EH (cell line): ENCODE results near the gene NFIA.
"Not testable (repeated sequence)": the region's sequence is repeated elsewhere in the genome, so short reads cannot be mapped to it uniquely, and the experiment has no call there.

Source experiments
- DNase-seq: peaks from one replicate; pipeline ENCODE4 v3.0.0-alpha.2; 2015; ENCODE audit warnings: low read depth

Gene NFIA

DNA sequence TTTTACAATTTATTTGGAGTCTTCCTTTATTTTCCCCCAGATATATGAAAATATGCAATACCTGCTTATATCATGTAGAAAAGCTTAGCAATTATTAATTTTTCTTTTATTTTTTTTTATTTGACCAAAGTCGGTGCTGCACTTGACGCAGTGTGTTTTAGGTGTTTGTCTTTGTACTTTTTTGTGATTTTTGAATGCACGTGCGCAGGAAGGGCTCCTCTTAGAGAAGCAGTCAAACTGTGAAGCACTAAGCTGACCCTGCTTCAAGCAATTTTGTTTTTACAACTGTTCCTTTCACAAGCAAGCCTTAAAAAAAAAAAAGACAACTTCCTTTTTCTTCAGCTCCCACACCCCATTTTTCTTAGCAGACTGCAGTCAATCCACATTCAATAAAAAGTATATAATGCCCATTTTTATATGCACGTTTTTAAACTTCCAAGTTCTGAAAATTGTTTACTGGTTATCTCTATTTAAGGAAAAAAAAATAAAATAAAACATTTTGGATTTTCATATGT, 375.2 kb downstream of the NFIA start:
- no peak for DNase-seq

DNA sequence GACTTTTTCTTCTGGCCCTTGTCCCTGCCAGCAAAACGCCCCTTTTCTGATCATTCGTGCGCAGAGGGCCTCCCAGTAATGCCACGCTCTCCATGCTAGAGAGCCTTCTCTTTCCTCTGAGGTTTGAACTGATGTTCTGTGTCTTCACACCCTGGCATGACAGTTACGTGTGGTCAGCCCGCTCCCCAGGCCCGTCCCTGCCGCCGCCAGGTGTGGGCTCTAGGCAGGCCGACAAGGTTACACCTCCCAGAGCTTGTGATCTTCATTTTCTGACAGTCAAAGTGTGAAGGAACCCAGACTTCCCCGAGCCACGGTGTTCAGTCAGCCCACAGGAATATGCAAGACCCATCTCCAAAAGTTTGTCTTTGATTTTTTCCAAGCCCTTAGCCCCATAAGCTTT, 377.0 kb downstream of the NFIA start:
- no peak for DNase-seq

DNA sequence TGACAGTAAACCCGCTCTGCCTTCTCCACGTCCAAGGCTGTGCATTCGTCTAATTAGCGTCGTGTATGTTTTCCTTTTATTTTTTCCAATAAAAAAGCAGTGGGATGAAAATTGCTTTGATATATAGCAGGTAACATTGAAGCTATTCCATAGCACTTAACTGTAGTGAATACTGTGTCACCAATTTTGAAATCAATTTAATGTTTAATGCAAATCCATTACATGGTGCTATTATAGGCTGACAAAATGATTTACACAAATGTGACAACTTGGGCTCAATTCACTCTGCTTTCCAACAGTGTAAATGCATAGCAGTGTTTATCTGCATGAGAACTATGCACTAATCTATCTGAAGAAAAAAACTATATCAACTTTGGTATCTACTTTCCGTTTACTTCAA, 377.8 kb downstream of the NFIA start:
- no peak for DNase-seq

DNA sequence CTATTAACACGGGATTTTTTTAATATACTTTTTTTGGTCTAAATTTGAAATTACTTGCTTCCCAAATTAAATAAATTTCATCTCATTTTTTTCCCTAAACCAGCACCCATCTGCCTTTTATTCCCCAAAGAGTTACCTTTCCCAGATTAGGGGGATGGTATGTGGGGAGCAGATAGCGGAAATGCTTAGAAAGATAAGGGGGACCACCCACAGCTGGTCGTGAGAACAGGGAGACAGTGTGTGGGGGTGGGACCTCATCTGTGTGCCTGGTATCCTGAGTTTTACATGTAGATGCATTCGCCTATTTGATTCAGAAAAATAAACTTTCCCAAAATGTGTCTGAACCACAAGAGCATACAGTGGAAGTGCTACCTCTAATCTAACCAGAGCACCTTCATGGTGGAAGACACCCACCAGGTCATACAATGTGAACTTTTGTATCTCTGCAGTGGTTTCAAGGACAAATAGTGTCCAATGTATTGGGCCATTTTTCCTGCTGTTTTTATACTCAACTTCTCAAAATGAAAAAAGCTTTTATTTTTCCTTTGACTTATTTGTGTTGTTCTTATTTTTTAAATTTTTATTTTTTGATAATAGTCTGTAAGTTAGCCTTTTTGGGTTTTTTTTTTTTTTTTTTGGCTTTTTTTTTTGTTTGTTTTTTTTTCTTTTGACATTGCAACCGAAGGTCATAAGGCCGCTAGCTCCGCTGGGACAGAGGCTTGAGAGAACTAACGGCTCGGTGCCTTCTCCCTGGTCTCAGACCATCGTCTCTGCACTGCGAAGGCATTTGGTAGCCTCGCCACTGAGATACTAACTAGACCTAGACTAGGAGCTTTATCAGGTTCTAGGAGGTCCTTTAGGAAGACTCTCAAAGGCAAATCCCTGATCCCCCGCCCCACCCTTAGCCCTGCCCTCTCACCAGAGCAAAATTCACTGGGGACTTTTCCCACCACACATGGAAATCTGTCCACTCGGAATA, 379.3 kb downstream of the NFIA start:
- no peak for DNase-seq

DNA sequence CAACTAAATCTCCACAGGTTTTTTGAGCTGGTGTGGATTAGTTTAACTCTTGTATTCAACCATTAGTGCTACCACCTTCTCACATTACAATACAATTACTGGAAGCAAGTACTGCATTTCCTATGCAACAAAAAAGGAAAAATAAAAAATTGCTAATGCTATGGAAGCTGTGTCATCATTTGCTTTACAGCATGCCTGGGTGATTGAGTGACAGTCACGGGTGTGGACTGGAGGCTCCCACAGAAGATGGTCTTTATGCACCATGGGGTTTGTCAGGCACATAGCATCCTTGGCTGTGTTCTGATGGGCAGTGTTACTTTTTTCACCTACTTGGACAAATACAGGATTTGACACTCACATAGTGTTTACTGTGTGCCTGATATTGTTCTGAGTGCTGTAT, 380.3 kb downstream of the NFIA start:
- no peak for DNase-seq

DNA sequence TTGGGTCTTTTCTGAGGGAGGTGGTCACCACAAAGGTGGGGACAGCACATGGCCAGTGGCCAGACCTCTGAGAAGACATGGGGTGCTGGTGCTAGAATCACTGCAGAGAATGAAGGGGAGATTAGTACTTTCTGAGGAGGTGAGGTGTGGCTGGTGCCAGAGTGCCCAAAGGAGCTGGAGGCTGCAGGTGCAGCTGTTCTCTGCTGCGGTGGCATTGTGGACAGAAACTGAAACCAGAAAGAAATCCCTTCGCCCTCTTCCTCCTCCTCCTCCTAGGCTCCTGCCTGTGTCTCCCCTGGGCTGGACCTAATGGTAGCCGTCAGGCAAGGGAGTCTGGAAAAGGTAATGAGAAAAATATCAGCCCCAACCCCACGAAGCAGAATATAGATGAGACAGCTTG, 380.9 kb downstream of the NFIA start:
- DNase-seq: no peak

DNA sequence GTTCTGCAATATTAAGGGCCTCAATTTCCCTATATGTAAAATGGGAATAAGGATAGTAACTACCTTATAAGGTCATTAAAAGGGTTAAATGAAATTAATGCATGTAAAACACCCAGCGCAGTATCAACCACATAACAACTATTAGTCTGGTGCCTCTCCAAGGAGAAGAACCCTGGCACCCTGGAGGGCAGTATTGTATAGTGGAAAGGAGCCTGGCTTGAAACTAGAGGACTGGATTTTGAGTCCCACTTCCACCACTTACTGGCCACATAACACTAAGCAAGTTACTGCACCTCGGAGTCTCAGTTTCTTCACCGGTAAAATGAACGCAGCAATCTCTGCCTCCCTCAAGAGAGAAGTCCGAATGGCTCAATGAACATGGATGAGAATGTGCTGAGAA, 385.5 kb downstream of the NFIA start:
- DNase-seq: not testable (repeated sequence)

DNA sequence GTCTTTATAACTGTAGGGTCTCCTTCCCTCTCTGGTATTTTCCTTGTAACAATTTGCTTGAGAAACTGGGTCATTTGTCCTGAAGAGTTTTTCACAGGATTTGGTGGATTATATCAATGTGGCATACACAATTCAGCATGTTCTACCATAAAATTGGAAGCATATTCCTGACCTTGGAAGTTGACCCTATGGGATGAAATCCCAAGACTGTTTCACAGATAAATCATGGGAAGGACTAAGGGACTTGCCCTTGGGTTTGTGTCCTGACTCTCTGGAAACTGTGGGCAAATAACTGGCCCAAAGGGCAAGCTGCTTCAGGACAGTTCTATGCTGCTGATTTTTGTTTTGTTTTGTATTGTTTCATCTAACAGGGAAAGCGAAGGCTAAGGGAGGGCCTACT, 387.0 kb downstream of the NFIA start:
- no peak for DNase-seq

DNA sequence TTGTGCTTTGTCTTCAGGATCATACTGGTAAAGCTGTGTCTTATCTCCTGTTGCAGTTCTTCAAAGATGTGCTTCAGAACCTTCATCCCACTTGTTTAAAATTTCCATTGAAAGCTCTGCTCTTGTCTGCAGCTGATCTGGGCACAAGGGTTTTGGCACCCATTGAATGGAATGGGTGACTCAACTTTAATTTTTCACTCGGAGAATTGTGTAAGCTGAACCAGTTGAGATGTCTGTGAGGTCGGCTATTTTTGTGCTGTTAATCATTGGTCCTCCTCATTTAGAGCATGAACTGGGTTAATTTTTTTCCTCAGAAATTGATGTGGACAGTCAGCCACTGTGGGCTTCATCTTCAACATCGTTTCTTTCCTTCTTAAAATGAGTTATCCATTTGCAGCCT, 390.5 kb downstream of the NFIA start:
- DNase-seq: peak; percentile 53

DNA sequence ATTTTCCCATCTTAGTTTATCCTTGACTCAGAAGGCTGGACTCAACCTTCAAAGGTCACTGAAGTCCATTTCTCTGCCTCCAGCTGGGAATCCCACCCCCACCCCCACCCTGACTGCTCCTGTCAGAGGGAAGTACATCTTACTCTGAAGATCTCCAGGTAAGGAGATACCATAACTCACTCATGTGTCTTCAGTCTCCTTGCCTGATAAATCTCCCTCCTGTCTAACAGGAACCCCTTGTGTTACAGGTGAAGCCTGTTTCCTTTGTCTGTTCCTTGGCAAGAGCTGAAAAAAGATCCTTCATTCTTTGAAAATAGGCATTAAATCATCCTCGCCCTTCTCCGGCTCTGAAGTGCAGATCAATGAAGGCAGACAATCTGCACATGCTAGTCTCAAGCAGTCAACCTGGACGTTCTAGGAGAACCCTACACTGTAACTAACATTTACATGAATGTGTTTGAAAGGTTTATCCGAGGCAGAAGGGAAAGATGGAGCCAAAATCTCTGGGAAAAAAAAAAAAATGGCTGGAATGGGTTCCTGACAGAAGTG, 392.0 kb downstream of the NFIA start:
- no peak for DNase-seq

DNA sequence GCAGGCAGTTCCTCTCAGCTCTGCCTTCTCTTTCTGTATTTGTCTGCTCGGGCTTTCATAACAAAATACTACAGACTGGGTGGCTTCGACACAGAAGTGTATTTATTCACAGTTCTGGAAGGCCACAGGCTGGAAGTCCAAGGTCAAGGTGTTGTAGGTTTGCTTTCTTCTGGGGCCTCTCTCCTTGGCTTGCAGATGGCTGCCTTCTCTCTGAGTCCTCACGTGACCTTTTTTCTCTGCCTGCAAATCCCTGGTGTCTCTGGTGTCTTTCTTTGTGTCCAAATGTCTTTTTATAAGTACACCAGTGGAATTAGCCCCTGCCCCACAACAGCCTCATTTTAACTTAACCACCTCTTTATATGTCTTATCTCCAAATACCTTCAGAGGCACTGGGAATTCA, 392.6 kb downstream of the NFIA start:
- no peak for DNase-seq

DNA sequence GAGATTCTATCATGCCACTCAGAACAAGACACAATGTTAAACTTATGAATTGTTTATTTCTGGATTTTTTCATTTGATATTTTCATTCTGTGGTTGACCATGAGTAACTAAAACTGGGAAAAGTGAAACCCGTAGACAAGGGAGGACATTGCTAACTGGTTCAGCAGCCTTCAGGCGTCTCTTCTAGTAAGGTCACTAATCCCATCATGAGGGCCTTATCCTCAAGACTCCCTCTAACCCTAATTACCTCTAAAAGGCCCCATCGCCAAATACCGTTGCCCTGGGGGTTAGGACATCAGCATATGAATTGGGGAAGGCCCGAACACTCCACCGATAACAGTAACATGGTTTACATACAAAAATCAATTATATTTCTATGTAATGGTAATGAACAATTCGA, 394.9 kb downstream of the NFIA start:
- DNase-seq: no peak

DNA sequence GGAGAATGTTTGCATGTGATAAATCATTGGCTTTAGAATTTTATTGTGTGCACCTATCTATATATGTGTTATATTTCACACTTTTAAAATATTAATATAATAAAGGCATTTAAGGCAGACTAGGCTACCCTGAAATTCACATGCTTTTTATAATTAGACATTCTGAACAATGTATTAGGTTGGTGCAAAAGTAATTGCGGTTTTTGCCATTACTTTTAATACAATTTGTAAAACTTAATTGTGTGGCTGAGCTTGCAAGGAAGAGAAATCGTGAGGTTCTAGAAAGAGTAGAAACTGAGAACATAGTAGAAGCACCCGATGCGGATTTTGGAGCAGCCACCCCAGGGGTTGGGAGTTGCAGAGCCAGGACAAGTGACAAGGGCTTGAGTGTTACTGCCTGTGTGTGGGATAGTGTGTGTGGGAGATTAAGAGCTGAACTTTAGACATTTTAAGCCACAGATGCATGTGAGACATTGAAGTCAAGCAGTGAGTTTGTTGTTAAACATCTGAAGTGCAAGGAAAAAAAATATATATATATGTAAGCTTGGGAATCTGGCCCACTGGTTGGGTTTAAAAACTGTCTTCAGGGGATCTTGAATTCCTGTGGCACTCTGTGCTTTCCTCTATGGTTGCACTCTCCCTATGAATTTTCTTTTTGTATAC, 398.0 kb downstream of the NFIA start:
- DNase-seq: peak; percentile 21

DNA sequence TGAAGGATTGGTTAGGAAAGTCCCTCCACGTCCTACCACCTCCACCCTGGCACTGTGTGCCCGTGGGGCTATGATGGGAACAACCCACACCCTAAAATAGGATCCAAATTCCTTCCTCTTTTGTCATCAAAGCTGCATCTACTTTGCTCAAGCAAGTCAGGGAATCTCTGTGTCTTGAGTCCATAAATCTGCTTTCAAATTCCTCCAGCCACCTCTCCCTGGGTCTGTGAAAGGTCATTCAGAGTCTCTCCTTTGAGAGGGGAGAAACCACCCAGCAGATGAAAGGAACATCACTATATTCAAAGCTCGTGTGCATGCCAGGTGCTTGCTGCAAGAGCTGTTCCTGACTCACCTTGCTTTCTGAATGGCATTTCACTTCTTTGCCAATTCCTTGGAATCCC, 399.0 kb downstream of the NFIA start:
- peak; percentile 53 for DNase-seq

DNA sequence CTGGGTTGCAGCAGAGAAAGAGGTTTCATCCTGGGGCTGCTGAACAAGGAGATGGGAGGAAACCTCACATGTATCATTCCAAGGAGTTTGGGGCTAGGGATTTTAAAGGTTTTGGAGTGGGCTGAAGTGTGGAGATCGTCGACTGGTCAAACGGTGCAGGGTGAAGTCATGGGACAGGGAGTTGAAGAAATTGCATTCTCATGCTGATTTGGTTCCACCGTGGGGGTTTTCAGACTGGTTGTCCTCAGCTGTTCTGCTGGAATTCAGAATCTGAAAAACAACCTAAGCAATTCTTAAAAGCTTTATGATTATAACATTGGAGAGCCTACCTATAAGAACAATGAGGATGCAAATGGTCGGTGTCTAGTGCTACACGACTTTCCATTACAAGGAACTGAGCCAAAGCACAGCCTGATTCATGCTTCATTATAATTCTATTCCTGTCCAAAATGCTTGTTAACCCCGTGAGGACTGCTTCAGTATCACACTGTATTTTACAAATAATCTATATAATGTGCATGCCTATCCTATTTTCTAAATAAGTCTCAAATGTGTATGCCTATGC, 399.9 kb downstream of the NFIA start:
- peak; percentile 6 for DNase-seq

DNA sequence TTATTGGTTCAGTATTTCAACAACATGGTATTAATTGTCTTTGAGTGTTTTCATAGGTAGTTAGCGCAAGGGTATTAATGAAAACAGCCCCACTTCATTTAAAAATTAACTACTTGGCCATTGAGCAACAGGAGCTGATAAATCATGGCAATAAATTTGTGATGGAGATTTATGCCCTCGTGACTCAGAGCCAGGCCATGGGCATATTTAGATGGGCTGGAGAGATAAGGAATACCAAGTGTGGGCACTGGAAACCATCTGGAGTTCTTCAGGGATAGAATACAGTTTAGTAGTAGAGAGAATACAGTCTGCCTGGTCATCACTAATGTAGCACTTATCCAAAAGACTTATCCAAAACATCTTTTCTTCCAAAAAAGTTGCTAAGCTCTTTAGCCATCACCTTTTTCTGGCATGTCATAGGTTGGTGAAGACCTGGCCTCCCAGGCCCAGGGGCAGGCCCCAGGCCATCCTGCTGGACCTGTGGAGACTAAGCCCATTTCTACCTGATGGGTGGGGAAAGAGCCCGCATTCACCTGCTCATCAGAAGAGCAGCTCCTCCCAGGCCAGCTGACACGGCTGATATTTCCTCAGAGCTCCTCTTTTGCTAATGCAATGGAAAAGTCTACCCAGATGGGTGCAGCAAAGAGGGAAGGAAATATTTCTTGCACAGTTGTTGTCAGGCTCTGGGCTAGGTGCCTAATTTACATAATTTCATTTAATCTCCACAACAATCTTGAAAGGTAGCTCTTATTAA, 404.6 kb downstream of the NFIA start:
- DNase-seq: peak; percentile 32

DNA sequence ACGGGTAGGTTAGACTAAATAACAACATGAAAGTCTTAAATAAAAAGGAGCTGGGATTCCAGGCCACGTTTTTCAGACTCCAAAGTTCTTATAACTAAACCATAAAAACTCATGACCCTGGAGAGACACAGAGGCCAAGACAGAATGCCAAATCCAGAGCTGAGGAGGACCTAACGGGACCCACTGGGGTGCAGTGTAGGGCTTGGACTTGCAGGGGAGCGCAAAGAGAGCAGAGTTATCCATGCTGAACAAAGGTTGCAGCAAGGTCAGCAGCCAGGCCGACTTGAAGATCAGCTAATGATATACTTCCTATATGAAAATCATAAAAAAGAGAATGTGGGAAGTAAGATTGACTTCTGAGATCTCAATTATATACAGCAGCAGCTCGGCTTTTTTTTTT, 405.4 kb downstream of the NFIA start:
- no peak for DNase-seq

DNA sequence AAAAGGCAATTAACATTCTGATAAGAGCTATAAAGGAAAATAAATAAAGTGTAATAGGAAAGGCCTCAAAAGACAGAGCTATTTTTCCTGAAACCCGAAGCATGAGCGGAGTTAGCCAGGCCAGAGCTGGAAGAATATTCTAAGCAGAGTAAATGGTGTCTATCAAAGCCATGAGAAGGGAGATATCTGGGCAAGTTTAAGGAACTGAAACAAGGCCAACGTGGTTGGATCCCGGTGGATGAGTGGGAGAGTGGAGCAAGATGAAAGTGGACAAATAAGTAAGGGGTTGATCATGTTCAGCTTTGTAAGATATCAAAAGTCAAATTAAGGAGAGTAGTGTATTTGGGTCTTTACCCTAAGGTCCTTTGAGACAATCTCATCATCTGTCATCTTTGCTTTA, 408.6 kb downstream of the NFIA start:
- no peak for DNase-seq

DNA sequence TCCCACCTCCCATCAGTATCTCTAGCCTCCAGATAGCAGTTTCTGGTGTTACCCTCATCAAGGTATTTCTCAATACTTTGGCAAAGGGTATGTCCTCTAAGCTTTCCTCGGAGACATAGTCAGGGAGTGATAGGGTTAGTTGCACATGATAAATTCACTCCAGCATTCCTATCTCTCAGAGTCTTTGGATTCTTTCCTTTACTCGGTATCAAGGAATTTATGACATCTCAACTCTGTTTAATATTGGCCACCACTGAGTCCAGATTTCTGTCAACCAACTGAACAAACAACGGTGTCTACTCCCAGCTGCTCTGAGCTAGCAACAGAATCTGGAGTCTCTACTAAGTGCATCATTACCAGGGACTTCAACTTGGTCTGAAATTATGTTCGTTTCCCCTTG, 409.1 kb downstream of the NFIA start:
- DNase-seq: peak; percentile 81

DNA sequence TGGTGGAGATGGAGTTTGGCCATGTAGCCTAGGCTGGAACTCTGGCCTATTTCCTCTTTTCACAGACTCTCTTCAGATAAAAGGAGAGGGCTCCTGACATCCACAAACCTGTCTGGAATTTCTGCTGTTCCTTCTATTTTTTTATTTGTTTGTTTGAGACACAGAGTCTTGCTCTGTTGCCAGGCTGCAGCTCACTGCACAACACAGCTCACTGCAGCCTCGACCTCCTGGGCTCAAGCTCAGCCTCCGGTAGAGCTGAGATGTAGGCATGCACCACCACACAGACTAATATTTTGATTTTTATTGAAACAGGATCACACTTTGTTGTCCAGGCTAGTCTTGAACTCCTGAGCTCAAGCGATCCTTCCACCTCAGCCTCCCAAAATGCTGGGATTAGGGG, 411.6 kb downstream of the NFIA start:
- DNase-seq: no peak

DNA sequence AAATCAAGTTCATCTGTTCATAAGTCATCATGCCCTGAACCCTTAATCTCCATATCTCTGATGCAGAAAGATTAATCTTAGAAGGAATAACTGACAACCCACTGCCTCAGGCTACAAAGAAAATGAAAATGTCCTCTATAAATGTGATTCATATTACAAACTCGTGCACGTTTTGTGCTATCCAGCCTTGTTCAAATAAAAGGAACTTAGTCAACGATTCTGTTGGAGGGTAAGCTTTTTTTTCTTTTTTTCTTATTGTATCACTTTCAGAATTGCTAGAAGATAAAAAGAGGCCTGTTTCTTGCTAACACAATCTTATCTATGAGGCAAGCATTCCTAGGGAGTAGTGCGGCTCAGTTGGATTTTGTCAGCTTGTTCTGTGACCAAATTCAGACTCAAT, 414.1 kb downstream of the NFIA start:
- peak; percentile 90 for DNase-seq

DNA sequence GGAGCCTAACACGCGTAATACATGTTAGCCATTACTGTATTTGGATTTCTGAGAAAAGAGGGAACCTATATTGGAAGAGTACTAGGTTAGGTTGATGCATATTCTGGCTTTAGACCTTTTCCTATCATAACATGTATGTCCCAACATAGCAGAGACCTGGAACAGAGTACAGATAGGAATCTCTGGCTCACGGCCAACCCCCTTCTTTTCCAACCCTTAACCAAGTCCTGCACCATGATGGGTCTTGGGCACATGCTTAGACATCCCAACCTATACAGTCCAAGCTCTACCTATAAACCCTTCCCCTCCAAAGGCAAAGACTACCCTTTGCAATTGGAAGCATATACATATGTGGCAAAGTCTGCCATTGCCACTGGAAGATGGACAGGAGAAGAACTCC, 414.7 kb downstream of the NFIA start:
- DNase-seq: no peak
